ENCODE data around the gene ZNF777.

Gene ZNF777

DNA sequence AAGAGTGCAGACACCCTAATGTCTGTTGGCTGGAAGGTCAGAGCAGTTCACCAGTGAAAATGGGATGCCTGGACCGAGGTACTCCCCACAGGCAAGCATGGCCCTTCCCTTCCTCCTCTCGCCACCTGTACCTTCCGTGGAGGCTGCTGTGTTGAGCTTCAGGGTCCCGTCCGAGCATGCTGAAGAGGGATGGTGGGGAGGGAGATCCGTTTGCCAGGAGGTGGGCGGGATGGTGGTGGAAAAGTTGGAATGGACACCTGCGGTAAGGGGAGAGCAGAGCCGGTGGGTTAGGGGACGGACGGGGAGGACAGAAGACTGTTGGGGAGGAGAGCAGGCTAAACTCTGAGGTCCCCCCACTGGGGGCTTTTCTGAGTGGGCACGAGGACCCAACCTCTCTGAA lies 15.9 kb upstream of the ZNF777 start:
- DNase-seq (ENCODE audit: low spot score), result no peak

DNA sequence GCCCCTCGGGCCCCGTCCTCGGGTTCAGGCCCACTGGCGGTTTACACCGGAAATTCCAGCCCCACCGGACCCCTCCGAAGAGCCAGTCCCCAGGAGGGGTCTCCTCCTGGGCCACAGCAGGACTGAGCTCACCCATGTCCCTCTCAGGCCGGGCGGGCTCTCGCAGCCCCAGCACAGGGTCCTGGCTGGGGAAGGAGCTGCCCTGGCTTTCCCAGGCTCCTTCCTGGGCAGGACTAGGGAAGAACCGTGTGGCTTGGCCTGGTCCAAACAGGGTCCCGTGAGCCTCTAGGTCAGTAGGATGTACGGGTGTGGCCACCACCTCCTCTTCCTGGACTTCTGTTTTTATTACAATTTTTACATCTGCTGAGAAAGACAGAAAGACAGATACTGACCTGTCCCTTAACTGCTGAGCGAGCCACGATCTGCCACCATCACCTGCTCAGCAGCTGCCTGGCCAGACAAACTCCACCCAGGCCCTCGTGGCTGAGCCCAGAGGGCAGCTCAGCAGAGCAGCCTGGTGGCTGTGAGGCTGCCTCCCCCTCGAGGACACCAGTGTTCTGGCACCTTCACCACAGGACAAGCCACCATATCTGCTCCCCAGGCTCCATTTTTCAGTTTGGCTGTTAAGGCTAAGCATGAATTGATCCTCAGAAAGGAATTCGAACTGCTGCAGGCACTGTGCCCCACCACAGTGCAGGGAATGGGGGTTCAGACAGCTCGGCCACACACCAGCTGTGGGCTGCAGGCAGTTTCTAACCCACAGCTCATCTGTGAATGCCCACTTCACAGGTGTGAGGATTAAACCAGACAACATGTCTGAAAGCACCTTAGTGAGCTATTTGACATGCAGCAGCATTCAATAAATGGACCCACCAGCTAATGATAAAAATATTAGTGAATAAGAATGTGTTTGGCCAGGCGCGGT lies 14.5 kb upstream of the ZNF777 start:
- no peak for DNase-seq (ENCODE audit: low spot score)

DNA sequence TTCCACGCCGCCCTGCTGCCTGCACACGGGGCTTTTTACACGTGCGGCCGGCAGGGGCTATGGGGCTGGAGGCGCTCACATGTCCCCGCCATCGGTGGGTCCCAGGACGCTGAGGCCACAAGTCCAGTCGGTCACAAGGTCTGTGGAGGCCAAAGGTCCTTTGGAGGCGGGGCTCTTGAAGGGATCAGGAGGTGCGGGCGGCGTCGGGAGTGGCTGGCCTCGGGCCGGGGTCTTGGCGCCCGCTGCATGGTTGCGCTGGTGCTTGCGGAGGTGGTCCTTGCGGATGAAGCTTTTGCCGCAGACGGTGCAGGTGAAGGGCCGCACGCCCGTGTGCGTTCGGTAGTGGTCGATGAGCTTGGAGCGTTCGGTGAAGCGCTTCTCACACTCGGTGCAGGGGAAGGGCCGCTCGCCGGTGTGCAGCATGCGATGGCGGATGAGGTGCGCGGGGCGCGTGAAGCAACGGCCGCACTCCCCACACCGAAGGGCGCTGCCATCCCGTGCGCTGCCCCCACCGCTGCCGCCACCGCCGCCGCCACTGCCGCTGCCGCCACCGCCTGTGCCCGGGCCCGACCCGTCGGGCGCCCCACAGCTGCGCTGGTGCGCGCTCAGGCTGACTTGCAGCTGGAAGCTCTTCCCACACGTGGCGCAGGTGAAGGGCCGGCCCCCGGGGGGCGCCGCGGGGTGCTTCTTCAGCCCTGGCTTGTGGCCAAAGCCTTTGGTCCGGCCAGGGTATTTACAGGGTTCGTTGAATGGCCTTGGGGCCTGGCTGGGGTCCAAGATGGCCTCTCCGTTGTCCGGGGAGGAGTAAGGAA lies 13.7 kb upstream of the ZNF777 start:
- no peak for DNase-seq (ENCODE audit: low spot score)

DNA sequence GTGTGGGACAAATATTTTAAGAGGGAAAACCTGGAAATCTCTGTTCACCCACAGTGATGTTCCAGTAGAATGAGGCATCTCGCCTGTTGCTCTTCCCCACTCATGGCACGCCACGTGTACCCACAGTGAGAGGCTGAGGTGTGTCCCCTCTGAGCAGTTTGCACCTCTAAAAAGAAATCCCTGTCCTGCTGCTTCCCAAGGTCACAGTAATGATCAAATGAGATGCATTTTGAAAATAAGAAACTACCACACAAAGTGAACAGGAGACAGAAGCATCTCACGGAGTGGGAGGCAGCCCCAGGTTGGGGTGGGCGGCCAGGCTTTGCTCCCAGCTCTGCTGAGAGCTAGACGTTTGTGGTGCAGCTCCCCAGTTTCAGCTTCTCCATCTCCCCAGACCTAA lies 12.4 kb upstream of the ZNF777 start:
- no peak for DNase-seq (ENCODE audit: low spot score)

DNA sequence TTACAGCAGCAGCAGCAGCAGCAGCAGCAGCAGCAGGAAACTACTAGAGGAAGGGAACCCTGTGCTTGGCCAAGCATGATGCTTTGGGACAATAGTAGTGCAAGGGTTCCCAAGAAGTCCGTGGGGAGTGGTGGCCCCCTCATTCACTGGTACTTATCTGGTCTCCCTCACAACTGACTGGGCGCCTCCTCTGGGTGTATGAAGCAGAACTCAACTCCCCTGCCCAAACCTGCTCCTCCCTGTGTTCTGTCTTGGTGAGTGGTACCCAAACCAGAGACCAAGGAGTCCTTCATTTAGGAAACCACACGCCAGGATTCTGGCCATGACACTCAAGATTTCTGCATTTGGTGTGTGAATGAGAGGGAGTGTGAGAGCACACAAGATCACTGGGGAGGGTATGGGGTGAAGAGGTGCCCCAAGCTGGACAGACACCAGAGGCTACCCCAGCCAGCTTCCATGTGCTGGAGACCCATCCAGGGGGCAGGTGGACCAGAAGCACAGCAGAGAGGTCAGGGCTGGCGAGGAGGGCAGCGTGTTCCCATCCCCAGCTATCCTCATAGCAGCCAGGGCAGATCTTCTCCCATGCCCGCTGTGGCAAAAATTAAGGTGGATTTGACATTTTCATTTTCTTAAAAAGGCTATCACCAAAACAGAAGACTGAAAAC lies 10.6 kb upstream of the ZNF777 start:
- DNase-seq (ENCODE audit: low spot score), result no peak

DNA sequence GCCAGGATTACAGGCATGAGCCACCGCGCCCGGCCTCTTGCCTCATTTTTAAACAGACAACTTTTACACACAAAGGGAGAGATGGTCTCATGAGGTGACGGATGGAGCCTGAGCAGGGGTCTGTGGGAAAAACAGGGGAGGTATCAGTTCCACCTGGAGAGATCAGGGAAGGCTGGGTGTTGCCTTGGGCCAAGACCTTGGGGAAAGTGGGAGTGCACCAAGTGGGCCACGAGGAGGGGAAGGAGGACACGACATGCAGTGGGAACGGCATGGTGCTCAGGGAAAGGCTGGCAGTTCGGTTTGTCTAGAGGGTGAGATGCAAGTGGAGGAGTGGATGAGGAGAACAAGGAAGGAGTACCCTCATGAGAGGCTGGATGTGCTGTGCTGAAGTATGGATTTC lies 8.9 kb upstream of the ZNF777 start:
- no peak for DNase-seq (ENCODE audit: low spot score)

DNA sequence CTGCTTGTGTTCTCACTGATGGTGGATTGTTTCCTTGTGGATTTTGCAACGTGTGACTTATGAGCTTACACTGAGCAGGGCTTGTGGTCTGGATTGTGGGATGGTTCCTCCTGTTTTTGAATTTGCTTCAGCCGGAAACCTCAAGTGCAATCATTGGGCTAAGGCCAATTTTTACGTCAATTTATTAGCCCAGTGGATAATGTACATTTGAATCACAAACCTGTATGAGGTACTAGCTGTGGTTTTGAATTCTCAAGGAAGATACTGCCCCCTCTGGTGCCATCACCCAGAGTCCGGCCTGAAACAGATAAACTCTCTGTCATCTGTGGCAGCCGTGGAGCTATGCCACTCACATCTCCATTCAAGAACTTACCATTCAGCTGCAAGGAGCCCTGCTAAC lies 7.3 kb upstream of the ZNF777 start:
- no peak for DNase-seq (ENCODE audit: low spot score)

DNA sequence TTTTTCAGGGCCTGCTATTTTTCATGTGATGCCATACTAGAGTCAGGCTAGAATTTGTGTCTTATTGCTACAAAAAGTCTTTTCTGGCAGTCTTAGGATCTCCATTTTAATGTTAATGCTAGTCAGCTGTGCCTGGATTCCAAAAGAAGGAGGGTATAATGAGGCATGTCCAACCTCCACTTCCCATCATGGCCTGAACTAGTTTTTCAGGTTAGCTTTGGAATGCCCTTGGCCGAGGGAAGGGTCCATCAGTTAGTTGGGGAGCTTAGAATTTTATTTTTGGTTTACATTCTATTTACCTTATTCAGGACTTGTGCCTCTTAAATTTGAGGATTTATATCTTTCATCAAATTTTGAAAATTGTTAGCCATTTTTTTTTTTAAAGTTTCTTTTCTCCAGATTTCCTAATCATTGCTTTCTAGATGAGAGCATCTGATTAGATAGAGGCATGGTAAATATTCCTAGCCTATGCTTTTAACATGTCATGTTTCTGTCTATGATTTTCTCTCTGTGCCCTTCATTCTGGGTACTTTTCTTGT lies 6.5 kb upstream of the ZNF777 start:
- no peak for DNase-seq (ENCODE audit: low spot score)

DNA sequence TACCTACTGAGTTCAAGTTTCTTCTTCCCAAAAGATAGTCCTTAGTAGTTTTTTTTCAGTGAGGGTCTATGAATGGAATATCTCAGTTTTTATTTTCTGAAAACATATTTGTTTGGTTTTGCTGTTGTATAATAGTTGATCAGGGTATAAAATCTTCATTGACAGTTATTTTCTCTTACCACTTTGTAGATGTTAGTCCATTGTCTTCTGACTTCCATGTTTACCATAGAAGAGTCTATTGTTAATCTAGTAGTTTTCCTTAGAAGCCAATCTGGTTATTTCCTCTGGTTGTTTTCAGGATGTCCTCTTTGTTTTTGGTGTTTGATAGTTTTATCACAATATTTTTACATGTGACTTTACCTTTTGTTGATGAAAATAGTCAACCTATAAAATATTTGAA lies 5.5 kb upstream of the ZNF777 start:
- DNase-seq (ENCODE audit: low spot score), result no peak

DNA sequence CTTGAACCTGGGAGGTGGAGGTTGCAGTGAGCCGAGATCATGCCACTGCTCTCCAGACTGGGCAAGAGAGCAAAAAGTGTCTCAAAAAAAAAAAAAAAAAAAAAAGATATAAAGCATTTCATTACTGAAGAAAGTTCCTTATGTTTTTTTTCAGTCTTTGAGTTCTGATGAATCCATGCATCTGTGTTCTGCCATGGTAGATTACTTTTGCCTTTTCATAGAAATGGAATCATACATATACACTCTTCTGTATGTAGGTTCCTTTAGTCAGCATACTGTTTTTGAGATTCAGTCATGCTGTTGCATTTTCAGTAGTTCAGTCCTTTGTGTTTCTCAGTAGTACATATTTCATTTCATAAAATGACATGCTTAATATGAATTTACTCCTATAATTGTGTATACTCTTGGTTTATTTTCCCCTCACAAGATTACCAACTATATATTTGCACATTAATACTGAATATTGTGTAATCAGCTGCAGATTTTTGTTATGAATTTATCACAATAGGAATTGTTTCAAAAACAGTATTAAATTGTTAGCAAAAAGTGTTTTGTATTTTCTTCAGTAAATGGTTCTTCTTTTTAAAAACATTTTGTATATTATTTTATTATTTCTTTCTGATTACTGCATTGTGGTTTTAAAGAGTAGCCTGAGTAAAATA lies 2.8 kb upstream of the ZNF777 start:
- no peak for DNase-seq (ENCODE audit: low spot score)

DNA sequence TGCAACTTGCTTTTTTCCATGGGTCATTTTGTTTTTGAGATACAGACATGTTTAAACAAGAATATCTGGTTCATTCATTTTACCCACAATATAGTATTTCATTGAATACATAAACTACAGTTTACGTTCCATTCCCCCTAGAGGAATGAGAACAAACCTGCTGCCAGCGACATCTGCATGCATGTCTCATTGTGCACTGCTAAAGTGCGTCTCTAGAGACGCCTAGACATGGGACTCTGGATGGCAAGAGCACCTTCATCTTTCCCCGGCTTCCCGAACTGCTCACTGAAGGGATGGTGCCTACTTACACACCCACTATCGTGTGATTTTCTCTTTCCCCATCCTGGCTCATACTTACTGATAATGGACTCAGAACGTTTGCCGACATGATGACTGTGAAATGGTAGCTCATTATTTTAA lies 1.2 kb upstream of the ZNF777 start:
- no peak for DNase-seq (ENCODE audit: low spot score)

DNA sequence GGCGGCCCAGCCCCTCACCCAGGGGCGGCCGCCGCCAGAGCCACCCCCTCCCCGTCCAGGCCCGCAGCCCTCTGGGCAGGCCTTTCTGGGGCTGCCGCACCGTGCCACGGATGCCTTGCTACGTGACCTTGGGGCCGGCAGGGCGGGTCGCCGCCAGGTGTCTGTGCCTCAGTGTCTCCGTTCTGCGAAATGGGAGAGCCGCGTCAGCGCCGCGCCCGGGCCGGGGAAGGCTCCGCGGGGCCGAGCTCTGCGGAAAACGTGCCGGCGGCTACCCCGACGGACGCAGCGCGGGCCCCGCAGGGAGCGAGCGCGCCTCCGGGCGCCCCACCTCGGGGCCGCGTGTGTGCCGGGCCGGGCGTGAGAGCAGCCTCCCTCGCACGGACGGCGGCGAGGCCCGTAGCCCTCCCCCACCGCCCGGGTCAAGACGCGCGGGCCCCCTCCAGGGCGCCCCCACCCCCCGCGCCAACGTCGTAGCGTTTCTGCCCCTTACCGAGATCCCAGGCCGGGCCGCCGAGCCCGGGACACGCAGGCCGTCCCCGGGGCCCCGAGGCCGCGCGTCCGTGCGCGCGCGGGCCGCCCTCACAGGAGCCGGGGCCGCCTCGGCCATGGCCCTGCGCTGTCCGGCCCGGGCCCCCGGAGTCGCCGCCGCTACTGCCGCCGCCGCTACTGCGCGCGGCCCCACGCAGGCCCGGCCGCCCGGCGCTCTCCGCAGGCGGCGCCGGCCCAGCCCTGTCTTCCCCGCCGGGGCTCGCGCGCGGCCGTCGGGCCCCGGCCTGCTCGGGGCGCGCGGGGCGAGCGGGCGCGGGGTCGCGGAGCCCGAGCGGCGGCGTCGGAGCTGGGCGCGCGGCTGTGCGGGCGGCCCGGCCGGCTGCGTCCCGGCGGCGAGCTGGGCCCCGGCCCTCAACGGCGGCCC lies 1.1 kb downstream of the ZNF777 start:
- peak; percentile 82 for DNase-seq (ENCODE audit: low spot score)

DNA sequence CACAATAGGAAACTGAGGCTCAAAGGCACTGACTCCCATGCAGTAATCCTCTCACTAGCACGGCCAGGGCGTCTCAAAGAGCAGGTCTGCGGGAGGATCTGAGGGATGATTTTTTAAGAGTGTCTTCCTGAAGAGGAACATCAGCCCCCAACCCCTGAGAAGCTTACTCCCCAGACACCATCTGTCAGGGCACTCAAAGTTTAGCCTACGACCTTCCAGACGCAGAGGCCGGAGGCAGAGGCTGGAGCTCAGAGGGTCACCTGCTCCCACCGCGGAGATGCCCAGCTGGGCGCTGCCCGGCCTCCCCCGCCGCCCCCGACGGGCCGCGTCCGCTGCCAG lies 1.7 kb downstream of the ZNF777 start:
- DNase-seq (ENCODE audit: low spot score), result no peak

DNA sequence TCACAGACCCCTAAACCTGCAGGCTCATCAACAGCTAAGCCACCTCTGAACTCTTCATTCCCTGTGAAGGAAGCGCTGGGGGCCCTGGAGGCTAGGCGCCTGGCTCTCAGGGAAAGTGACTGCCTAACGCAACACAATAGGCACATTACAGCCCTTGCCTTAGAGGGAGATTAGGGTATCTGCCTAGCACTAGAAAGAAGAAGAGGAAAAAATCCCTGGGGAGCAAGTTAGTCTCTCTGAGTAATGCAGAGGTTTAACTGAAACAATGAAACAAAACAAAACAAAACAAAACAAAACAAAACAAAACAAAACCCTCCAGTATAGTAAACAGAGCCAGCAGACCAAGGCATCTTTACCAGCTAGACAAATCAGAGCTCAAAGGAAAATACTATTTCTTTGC lies 2.6 kb downstream of the ZNF777 start:
- no peak for DNase-seq (ENCODE audit: low spot score)

DNA sequence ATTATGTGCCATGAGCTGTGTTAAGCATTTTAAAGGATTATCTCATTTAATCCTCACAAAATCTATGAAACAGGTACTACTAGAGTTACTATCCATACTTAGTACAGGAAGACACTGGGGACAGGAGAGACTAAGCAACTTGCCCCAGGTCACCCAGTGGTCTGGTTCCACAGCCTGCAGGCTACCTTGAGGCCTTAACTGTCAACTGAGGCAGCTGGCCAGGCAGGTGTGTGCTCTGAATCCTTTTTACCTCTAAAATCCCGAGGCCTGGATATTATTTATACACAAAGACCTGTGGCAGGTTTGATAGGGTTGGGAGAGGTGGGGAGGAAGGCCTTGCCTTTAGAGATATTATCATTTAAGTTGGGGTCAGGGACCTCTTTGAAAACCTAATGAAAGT lies 3.1 kb downstream of the ZNF777 start:
- no peak for DNase-seq (ENCODE audit: low spot score)

DNA sequence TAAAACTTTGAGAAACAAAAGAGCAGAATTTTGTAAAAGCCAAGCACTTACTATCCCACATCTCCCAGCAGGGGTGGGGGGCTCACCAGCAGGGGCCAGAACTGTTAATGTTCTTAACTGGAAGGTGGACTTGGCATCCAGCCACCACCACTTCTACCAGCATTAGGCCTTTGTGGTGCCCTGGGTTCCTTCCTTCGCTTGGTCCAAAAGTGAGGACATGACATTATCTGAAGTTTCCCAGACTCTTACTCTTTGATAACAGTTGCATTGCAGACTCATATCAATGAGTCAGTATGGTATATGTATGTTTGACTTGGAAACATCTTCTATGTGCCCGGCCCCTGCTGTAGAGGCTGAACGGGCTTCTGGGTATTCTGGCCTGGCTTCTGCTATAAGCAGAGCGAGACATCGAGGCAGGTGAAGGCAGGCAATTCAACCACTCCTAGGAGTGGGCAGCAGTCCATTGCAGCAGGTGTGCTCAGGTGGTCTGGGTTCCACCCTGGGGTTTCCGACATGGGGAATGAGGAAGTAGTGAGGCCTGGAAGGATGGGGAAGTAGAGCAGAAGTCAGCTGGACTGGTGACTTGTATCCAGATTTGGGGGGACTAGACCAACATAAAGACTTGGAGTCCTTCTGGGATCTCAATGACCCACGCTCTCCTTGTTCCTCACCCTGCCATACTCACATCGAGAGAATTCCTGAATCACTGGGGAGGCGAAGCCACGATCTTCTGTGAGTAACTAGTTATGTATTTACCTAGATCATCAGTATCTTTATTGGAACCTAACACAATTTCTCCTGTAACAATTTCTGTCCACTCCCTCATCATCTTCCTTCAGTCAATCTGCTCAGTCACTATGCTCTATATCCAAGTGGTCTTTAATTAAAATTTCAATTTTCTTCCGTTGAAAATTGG lies 4.1 kb downstream of the ZNF777 start:
- DNase-seq (ENCODE audit: low spot score), result no peak

DNA sequence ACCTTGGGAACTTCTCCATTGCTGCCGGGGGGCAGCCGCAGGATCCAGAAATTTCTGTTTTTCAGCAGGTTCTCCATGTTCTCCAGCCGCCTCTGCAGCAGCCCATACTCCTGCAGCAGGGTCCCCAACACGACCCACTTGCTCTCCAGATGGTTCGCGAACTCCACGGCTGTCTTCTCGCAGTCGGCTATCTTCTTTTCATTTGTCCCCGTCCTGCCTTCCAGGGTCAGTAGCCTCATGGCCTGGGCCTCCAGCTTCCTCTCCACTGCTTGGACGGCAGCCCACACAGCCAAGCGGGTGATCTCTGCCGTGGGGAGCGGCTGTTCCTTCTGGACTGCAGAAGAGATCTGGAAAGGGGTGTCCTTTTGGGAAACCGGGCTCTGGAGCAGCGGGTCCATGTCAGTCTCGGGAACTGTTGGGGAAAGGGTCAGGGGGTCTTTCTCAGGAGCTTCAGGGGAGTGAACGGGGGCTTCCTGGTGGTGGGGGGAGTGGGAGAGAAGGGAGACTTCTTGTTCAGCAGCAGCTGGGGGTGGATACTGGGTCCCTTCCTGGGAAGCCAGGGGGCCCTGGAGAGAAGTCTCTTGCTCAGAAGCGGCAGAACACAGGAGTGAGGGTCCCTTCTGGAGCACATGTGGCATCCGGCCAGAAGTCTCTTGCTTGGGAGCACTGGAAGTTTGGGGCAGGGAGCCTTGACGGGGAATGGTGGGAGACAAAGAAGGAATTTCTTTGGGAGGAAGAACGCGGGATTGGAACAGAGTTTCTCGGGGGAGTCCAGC lies 5.5 kb downstream of the ZNF777 start:
- DNase-seq (ENCODE audit: low spot score), result no peak

DNA sequence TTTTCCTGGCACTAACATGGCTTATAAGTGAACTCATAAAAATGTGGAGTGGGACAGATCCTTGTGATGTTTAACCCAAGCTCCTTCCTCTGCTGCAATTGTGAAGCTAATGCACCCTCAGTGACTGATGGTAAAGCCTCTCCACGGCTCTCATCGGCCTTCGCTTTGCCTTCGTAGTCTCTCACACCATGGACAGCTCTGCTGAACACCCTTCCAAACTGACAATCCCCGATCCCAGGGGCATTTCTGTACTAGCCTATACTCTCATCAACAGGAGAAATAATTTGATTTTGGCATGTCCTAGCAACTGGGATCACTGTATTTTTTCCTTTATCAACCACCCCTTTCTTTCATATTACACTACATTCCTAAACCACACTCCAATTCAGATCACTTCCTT lies 6.1 kb downstream of the ZNF777 start:
- DNase-seq (ENCODE audit: low spot score), result no peak

DNA sequence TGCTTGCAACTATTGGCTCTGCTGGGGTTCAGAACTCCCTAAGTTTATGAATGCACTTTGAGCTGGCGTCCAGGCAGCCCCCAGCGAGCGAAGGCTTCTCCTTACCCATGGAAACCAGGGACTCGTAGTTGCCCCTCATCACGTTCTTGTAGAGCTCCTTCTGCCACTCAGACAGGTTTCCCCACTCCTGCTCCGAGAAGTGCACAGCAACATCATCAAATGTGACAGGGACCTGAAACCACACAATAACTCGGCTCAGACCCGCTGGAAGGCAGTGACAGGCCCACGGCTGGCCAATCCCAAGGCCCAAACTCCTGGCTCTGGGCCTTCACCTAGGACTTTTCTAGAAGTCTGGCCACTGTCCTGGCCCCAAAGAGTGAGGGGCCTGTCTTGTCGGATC lies 6.9 kb downstream of the ZNF777 start:
- DNase-seq (ENCODE audit: low spot score), result no peak

Measured in D341Med (cell line).